GM23338 (cell line): Measurements from ENCODE around the gene KCNAB2. TPM values are rescaled to one million over a fixed set of nuclear protein-coding genes. Genes with fewer than 3 reads are reported as not detected.

Source experiments
- ATAC-seq: fragments of 200-7000 bp; cut with Tn5 transposase; 3 replicates; pipeline ENCODE4 v1.9.1; 2020
- DNase-seq: peaks from one replicate; pipeline ENCODE4 v3.0.0-alpha.2; 2015; ENCODE audit warnings: low spot score
- H2AFZ ChIP-seq: fragments of 200-600 bp; sonication (generic); 2 replicates; pipeline ENCODE4 v1.8.0; 2016; ENCODE audit warnings: antibody characterized with exemption, mild to moderate bottlenecking, moderate library complexity
- H3F3A ChIP-seq: fragments of 200-600 bp; sonication (generic); replicated peaks from 2 replicates; pipeline ENCODE4 v1.8.0; 2017; ENCODE audit warnings: antibody characterized with exemption, mixed run types, low read depth
- H3K27ac ChIP-seq: fragments of 200-600 bp; sonication (generic); 2 replicates; pipeline ENCODE4 v1.6.1; 2016; ENCODE audit warnings: low read depth
- H3K27me3 ChIP-seq: fragments of 200-600 bp; sonication (generic); 2 replicates; pipeline ENCODE4 v1.8.0; 2016; ENCODE audit warnings: mild to moderate bottlenecking, mixed run types, moderate library complexity; ENCODE audit not compliant: insufficient read depth
- H3K36me3 ChIP-seq: fragments of 200-600 bp; sonication (generic); 2 replicates; pipeline ENCODE4 v1.8.0; 2016; ENCODE audit warnings: mild to moderate bottlenecking; ENCODE audit not compliant: insufficient read depth
- H3K4me1 ChIP-seq: fragments of 200-600 bp; sonication (generic); 2 replicates; pipeline ENCODE4 v1.8.0; 2016; ENCODE audit warnings: mild to moderate bottlenecking, moderate library complexity; ENCODE audit not compliant: insufficient read depth
- H3K4me2 ChIP-seq: fragments of 200-600 bp; sonication (generic); 2 replicates; pipeline ENCODE4 v1.7.1; 2017; ENCODE audit warnings: mixed run types
- H3K4me3 ChIP-seq: fragments of 200-600 bp; sonication (generic); 2 replicates; pipeline ENCODE4 v1.6.1; 2016; ENCODE audit warnings: mixed run types
- H3K79me2 ChIP-seq: fragments of 200-600 bp; sonication (generic); replicated peaks from 2 replicates; pipeline ENCODE4 v1.8.0; 2017; ENCODE audit warnings: mild to moderate bottlenecking; ENCODE audit not compliant: insufficient read depth
- H3K9me2 ChIP-seq: fragments of 200-600 bp; sonication (generic); 2 replicates; pipeline ENCODE4 v1.8.0; 2017; ENCODE audit not compliant: insufficient read depth
- H4K20me1 ChIP-seq: fragments of 200-600 bp; sonication (generic); replicated peaks from 2 replicates; pipeline ENCODE4 v1.8.0; 2017; ENCODE audit warnings: mild to moderate bottlenecking; ENCODE audit not compliant: insufficient read depth
- H3K27ac Mint-ChIP-seq: 2 replicates; pipeline ENCODE4 v1.8.0; 2020; ENCODE audit warnings: inconsistent platforms, mild to moderate bottlenecking, moderate library complexity, mixed read lengths
- H3K27me3 Mint-ChIP-seq: 3 replicates; pipeline ENCODE4 v1.8.0; 2022; ENCODE audit warnings: low read depth, mild to moderate bottlenecking, moderate library complexity, mixed read lengths, inconsistent platforms; ENCODE audit not compliant: insufficient read depth, poor library complexity
- H3K36me3 Mint-ChIP-seq: 3 replicates; pipeline ENCODE4 v1.8.0; 2021; ENCODE audit warnings: low read depth, mild to moderate bottlenecking, inconsistent platforms, moderate library complexity, mixed read lengths
- H3K4me1 Mint-ChIP-seq: 3 replicates; pipeline ENCODE4 v1.8.0; 2020; ENCODE audit warnings: mild to moderate bottlenecking, inconsistent platforms, mixed read lengths
- H3K4me3 Mint-ChIP-seq: 3 replicates; pipeline ENCODE4 v1.8.0; 2021; ENCODE audit warnings: moderate library complexity, mild to moderate bottlenecking, inconsistent platforms, mixed read lengths
- H3K9me3 Mint-ChIP-seq: 3 replicates; pipeline ENCODE4 v1.8.0; 2020; ENCODE audit warnings: moderate library complexity, mild to moderate bottlenecking, inconsistent platforms, mixed read lengths
- CREB1 ChIP-seq: fragments of 250-450 bp; sonication (Bioruptor Pico); IDR thresholded peaks from 2 replicates; pipeline ENCODE4 v1.5.0; 2020; ENCODE audit warnings: low read depth, mild to moderate bottlenecking, moderate library complexity
- EZH2phosphoT487 ChIP-seq: fragments of 200-600 bp; sonication (generic); IDR thresholded peaks from one replicate; pipeline ENCODE4 v1.8.1; 2018; ENCODE audit warnings: antibody characterized with exemption; ENCODE audit not compliant: unreplicated experiment
- JUNB ChIP-seq: IDR thresholded peaks from one replicate; pipeline ENCODE4 v1.6.1; 2016; ENCODE audit warnings: antibody characterized with exemption; ENCODE audit not compliant: unreplicated experiment
- REST ChIP-seq: IDR thresholded peaks from one replicate; pipeline ENCODE4 v1.6.1; 2018; ENCODE audit warnings: antibody characterized with exemption; ENCODE audit not compliant: unreplicated experiment
- STAT1 ChIP-seq: IDR thresholded peaks from one replicate; pipeline ENCODE4 v1.6.1; 2016; ENCODE audit warnings: antibody characterized with exemption; ENCODE audit not compliant: unreplicated experiment
- ZNF114 ChIP-seq: fragments of 250-450 bp; sonication (Bioruptor Pico); IDR thresholded peaks from 2 replicates; pipeline ENCODE4 v1.5.0; 2020; ENCODE audit warnings: mild to moderate bottlenecking, moderate library complexity
- ZNF331 ChIP-seq: fragments of 250-450 bp; sonication (Bioruptor Pico); IDR thresholded peaks from 2 replicates; pipeline ENCODE4 v1.5.0; 2020; ENCODE audit warnings: low read depth, mild to moderate bottlenecking, moderate library complexity
- ZNF462 ChIP-seq: fragments of 250-450 bp; sonication (Bioruptor Pico); IDR thresholded peaks from 2 replicates; pipeline ENCODE4 v1.5.0; 2020; ENCODE audit warnings: mild to moderate bottlenecking, moderate library complexity
- polyA plus RNA-seq: library from polyadenylated mRNA; unstranded; fragments of >200 nt; fragmentation: Nextera tagmentation; extraction: Ambion mirVana; gene quantifications from 2 replicates; pipeline ENCODE4 v1.2.1, GENCODE V29; 2016
- total RNA-seq: library from RNA; depleted of rRNA; stranded (reverse); fragments of >200 nt; shearing (Covaris generic); gene quantifications from 2 replicates; pipeline ENCODE4 v1.2.3, GENCODE V29; 2014

Gene KCNAB2
- total and polyA plus RNA-seq, 2 experiments from 2014 or later, result 3.0 to 3.7 TPM

- H3K4me2 ChIP-seq, result no peak overlapping the region
- H3K4me3 Mint-ChIP-seq, result no peak overlapping the region
- TF ChIP-seq STAT1 (no peak), CREB1 (CRISPR knock-in tag) (no peak), ZNF331 (CRISPR knock-in tag) (no peak), REST (no peak), EZH2phosphoT487 (no peak)
- H3F3A ChIP-seq, result 0 out of 2 replicates have a peak, but pooled peaks cover 2% of the 10 kb centered on the region
- no peak overlapping the region for H3K4me3 ChIP-seq
- H3K9me3 Mint-ChIP-seq, result no peaks in the 10 kb centered on the region
- no peak for DNase-seq
- no peak for ATAC-seq
- H3K4me1 ChIP-seq, result no peaks in the 10 kb centered on the region
- no peak overlapping the region for H2AFZ ChIP-seq
- no peak overlapping the region for H3K27ac ChIP-seq
- peaks cover 7% of the 10 kb centered on the region for H3K4me1 Mint-ChIP-seq
- no peaks in the 10 kb centered on the region for H3K9me2 ChIP-seq
- H3K27me3 ChIP-seq, result no peaks in the 10 kb centered on the region
- H3K27me3 Mint-ChIP-seq, result no peaks in the 10 kb centered on the region
- H3K79me2 ChIP-seq, result no peaks in the 10 kb centered on the region
- no peak overlapping the region; the same call in 1 of the 2 replicates for H3K27ac Mint-ChIP-seq
- no peaks in the 10 kb centered on the region for H3K36me3 Mint-ChIP-seq
- no peaks in the 10 kb centered on the region for H3K36me3 ChIP-seq
- H4K20me1 ChIP-seq, result no peaks in the 10 kb centered on the region
Measured at GRCh38 chr1:6086762-6087376, 41.2 kb downstream of the KCNAB2 start.

- Histone ChIP-seq H3K4me1 (no peaks in the 10 kb centered on the region), H3K36me3 (no peaks in the 10 kb centered on the region), H3K4me3 (no peak overlapping the region), H3K27ac (no peak overlapping the region), H3K27me3 (no peaks in the 10 kb centered on the region), H3K79me2 (no peaks in the 10 kb centered on the region), H3K9me2 (no peaks in the 10 kb centered on the region), H4K20me1 (no peaks in the 10 kb centered on the region), H3K4me2 (no peak overlapping the region), H2AFZ (no peak overlapping the region), H3F3A (0 out of 2 replicates have a peak, but pooled peaks cover 2% of the 10 kb centered on the region)
- DNase-seq (no peak), ATAC-seq (no peak)
- H3K27me3 Mint-ChIP-seq, result no peaks in the 10 kb centered on the region
- no peaks in the 10 kb centered on the region for H3K9me3 Mint-ChIP-seq
- no peak overlapping the region for H3K27ac Mint-ChIP-seq
- H3K36me3 Mint-ChIP-seq, result no peaks in the 10 kb centered on the region
- H3K4me1 Mint-ChIP-seq, result peaks cover 7% of the 10 kb centered on the region
- no peak overlapping the region for H3K4me3 Mint-ChIP-seq
- TF ChIP-seq ZNF462 (CRISPR knock-in tag) (no peak), STAT1 (no peak), ZNF114 (no peak), JUNB (no peak), CREB1 (CRISPR knock-in tag) (no peak)
Measured at GRCh38 chr1:6087377-6087772, 41.7 kb downstream of the KCNAB2 start.
